OCI-M2 (cell line): Measurements from ENCODE around the gene ARR3.
"Not testable (repeated sequence)": the region's sequence is repeated elsewhere in the genome, so short reads cannot be mapped to it uniquely, and the experiment has no call there.

Experiments
- DNase-seq: peaks from one replicate; lab custom pipeline; 2025; ENCODE audit not compliant: unreplicated experiment; lab: John Stamatoyannopoulos, UW

The ARR3 gene

GRCh38 chrX:70268034-70268433, at the start of gene ARR3:
Gene ARR3, plus strand, starts transcription at chrX:70268334. Its CDS starts 1,052 bp downstream, at chrX:70269386.
- DNase-seq = no peak

GRCh38 chrX:70219938-70220764, 48.0 kb upstream of the ARR3 start:
- no peak for DNase-seq

DNA sequence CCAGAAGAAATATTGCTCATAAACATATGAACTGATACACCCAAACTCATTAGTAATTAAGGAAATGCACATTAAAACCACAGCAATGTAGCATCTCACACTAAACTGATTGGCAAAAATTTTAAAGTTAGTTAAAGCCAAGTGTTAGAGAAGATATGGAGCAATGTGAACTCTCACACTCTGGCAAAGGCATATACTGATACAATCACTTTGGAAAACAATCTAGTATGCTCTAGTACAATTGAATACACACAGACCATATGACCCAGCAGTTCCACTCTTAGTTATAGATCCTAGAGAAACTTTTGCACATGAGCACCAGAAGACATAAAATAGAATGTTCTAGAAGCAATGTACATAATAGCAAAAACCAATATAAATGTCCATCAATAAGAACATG, 42.1 kb upstream of the ARR3 start:
- no peak for DNase-seq

DNA sequence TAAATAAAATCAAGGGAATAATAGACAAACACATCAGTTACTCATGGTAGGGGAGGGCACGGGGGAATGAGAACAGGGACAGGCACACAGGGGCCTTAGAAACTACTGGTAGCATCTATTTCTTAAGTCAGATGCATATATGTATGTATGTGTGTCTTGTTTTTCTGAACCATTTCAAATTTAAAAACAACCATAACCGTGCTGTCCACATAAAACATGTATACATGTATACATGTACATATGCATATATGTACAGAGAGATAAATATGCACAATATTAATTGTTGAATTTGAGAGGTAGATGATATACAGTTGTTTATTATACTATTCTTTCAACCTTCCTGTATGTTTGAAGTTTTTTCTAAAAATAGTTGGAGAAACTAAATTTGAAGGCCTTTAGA, 41.4 kb upstream of the ARR3 start:
- DNase-seq = no peak

GRCh38 chrX:70231666-70232065, 36.5 kb upstream of the ARR3 start:
- no peak for DNase-seq

GRCh38 chrX:70234355-70234754, 33.8 kb upstream of the ARR3 start, which contains the start of gene AWAT1:
Gene AWAT1, plus strand, starts transcription at chrX:70234655. Its CDS starts 41 bp downstream, at chrX:70234696.
- no peak for DNase-seq

DNA sequence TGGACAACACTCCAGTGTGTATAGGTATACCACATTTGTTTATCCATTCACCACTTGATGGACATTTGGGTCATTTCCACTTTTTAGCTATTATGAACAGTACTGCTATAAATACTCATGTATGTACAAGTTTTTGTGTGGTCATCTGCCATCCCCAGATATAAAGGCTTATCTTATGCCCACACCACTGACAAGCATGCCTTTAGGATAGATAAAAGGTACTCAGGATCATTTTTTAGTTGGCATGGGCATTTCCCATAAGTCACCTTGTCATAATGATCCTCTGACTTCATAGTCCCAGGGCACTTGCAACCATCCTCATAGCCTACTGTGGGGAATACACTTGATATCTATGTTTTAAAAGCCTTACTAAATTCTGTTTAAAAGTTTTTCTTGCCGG, 27.4 kb upstream of the ARR3 start:
- no peak for DNase-seq

DNA sequence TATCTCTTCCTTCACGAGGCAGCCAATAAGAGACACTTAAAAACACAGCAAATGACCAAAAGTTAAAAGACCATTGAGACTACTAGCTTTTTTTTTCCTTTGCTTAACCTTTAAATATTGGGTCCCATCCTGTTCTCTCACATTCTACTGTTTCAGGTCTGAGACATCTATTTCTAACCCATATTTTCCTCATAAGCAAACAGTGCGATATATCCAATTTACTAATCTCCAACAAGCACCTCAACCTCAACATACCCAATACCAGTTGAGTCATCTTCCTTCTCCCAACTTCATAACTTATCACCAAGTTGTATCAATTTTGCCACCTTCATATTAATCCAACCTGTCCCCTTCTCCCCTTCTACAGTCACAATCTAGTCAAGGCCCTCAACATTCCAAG, 26.6 kb upstream of the ARR3 start:
- DNase-seq = no peak

- DNase-seq = not testable (repeated sequence)
These were observed 24.5 kb upstream of the ARR3 start for GRCh38 chrX:70243601-70244000.

DNA sequence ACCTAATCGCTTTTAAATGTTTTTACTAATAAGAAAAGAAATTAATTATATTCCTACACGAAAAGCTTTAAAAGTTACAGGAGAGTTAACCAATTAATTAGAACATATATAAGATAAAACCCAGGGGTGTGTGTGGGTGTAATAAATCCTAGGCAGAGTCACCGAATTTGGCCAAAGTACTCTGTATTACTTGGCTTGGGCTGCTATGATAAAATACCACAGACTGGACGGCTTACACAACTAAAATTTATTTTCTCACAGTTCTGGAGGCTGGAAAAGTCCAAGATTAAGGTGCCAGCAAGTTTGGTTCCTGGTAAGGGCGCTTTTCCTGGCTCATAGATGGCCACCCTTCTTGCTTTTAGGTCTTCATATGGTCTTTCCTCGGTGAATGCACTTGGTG, 23.3 kb upstream of the ARR3 start:
- no peak for DNase-seq

GRCh38 chrX:70247252-70247651, 20.9 kb upstream of the ARR3 start:
- DNase-seq = no peak

DNA sequence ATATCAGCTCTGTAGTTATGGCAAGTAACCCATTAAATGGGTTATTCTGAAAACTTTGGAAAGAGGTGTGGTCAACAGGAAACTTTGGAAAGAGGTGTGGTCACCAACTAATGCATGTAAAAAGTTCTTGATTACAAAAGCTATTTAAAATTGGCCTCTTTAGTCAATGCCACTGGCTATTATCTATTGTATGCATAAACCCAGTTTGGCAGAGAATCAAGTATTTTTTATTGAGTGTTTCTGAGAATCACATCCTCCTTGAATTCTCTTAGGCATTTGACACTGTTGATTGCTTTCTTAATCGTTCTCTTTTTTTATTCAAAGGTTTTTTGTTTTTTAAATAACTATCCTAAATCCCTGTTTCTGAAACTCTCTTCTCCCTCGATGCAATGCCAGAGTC, 15.6 kb upstream of the ARR3 start:
- DNase-seq = no peak

- DNase-seq = no peak
These were observed 14.6 kb upstream of the ARR3 start for GRCh38 chrX:70253377-70254062.

DNA sequence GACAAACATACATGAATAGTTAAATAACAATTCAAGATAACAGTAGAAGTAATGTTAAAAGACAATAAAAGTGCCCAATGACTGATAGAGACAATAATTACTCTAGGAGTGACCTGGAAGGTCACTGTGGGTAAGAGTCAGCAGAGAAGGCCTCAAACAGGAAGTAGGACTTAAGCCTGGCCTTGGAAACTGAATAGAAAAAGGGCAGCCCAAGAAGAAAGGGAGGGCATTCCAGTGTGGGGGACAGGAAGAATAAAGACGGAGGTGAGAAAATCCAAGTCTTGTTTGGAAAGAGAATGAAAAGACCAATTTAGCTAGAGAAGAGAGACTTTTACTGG, 14.1 kb upstream of the ARR3 start:
- DNase-seq = no peak

GRCh38 chrX:70254909-70255308, 13.2 kb upstream of the ARR3 start:
- no peak for DNase-seq

- no peak for DNase-seq
These were observed 12.7 kb upstream of the ARR3 start for GRCh38 chrX:70255452-70255851.

GRCh38 chrX:70257423-70258288, 10.5 kb upstream of the ARR3 start:
- no peak for DNase-seq

DNA sequence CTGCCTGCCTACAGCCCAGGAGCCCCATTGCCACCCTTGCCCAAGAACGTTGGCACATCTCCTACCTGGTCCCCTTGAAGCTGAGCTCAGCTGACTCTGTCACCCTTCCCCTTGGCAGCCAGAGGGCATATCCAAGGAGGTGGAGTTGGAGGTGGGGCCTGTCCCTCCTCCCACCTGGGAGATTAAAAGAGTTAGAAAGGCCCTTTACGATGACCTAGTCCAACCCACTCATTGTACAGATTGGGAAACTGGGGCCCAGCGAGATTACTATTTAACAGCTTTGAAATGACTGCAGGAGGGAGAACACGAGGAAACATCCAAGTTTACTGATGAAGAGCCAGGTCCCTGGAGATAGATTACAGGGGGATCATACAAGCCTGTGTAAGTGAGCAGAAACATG, 8.0 kb upstream of the ARR3 start, which contains the start of gene P2RY4:
Gene P2RY4, minus strand, starts transcription at position 101 of the 400 bp plus-strand sequence. CDS start 580 bp downstream, outside the sequence.
- DNase-seq = no peak

DNA sequence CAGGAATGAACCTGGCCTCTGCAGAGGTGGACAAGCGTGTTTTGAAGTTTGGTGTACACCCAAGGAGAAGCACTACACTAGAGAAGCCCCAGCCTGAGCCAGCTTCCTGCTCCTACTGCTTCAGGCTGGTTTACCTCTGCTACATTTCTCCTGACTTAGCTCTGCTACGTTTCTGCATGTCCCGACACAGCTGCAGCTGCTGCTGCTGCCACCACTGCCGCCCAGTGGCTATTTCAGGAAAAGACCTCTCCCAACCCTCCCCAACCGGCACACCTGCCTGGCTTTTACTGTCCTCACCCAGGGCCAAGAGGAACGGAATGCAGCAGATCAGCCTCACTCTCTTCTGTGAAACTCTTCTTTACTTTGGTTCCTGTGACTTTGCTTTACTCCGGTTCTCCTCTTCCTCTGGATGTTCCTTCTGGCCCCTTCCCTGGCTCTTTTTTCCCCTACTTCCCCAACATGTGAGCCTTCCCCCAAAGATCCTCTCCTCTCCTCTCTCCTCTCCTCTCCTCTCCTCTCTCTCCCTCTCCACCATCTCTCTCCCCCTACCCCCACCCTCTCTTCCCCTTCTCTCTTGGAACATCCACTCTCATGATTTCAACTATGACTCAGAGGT, 5.1 kb upstream of the ARR3 start:
- DNase-seq = no peak

DNA sequence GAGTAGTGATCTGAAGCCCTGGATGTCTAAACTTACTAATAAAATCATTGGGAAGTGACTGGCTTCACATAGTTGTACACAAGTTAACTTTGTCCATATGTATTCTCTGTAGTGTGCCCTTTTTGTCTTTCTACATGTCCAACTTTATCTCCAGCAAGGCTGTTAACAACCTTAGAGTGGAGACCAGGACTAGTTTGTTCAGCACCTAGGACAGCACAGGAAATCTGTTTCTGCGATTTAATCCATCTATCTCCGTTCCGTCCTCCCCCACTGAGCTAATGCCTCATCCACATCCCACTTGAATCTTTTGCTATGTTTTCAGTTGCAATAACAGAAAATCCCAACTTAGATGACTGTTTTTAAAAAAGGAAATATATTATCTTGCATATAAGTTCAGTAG, 3.4 kb upstream of the ARR3 start:
- no peak for DNase-seq

GRCh38 chrX:70274029-70274428, 5.9 kb downstream of the ARR3 start:
- not testable (repeated sequence) for DNase-seq
